H9 (cell line): ENCODE measurements around the gene LNPEP. TPM values are rescaled to one million over a fixed set of nuclear protein-coding genes. Genes with fewer than 3 reads are reported as not detected.

Experiments used
- DNase-seq: peaks from one replicate; pipeline ENCODE4 v3.0.0-alpha.2; 2017
- H2AFZ ChIP-seq: one replicate; pipeline ENCODE4 v1.6.1; 2013; ENCODE audit warnings: mild to moderate bottlenecking, low read length, control low read depth, moderate library complexity
- H2AK5ac ChIP-seq: 2 replicates; pipeline ENCODE4 v1.6.1; 2013; ENCODE audit warnings: low read length, control low read depth, mixed read lengths; ENCODE audit not compliant: insufficient read length
- H2BK120ac ChIP-seq: one replicate; pipeline ENCODE4 v1.6.1; 2013; ENCODE audit warnings: low read depth, mild to moderate bottlenecking, low read length, control low read depth, inconsistent platforms; ENCODE audit not compliant: poor library complexity, severe bottlenecking
- H2BK12ac ChIP-seq: 2 replicates; pipeline ENCODE4 v1.6.1; 2013; ENCODE audit warnings: low read length, control low read depth, mixed read lengths, low read depth; ENCODE audit not compliant: insufficient read length
- H2BK15ac ChIP-seq: 2 replicates; pipeline ENCODE4 v1.6.1; 2013; ENCODE audit warnings: low read depth, low read length, control low read depth
- H2BK20ac ChIP-seq: one replicate; pipeline ENCODE4 v1.6.1; 2013; ENCODE audit warnings: low read depth, mild to moderate bottlenecking, low read length, control low read depth, inconsistent platforms; ENCODE audit not compliant: poor library complexity, severe bottlenecking
- H2BK5ac ChIP-seq: 2 replicates; pipeline ENCODE4 v1.6.1; 2013; ENCODE audit warnings: low read length, control low read depth, mixed read lengths; ENCODE audit not compliant: insufficient read length
- H3K14ac ChIP-seq: 2 replicates; pipeline ENCODE4 v1.6.1; 2013; ENCODE audit warnings: low read length, control low read depth; ENCODE audit not compliant: insufficient read depth
- H3K18ac ChIP-seq: 2 replicates; pipeline ENCODE4 v1.6.1; 2013; ENCODE audit warnings: low read depth, mild to moderate bottlenecking, mixed read lengths, low read length, control low read depth; ENCODE audit not compliant: insufficient read length
- H3K23ac ChIP-seq: 2 replicates; pipeline ENCODE4 v1.6.1; 2013; ENCODE audit warnings: low read length, control low read depth, mixed read lengths, low read depth; ENCODE audit not compliant: insufficient read length
- H3K23me2 ChIP-seq: 2 replicates; pipeline ENCODE4 v1.6.1; 2013; ENCODE audit warnings: low read depth, mild to moderate bottlenecking, mixed read lengths, low read length, control low read depth; ENCODE audit not compliant: insufficient read length, poor library complexity, severe bottlenecking
- H3K27ac ChIP-seq: 2 replicates; pipeline ENCODE4 v1.5.1; 2013; ENCODE audit warnings: low read length, control low read depth, mixed read lengths, low read depth; ENCODE audit not compliant: insufficient read length
- H3K27me3 ChIP-seq: 2 replicates; pipeline ENCODE4 v1.6.1; 2013; ENCODE audit warnings: low read length, control low read depth, inconsistent platforms; ENCODE audit not compliant: insufficient read depth
- H3K4ac ChIP-seq: 2 replicates; pipeline ENCODE4 v1.6.1; 2013; ENCODE audit warnings: low read depth, mild to moderate bottlenecking, control low read depth, inconsistent platforms, low read length, moderate library complexity
- H3K4me1 ChIP-seq: 2 replicates; pipeline ENCODE4 v1.6.1; 2013; ENCODE audit warnings: low read length, control low read depth, inconsistent platforms; ENCODE audit not compliant: insufficient read depth
- H3K4me2 ChIP-seq: 2 replicates; pipeline ENCODE4 v1.6.1; 2013; ENCODE audit warnings: low read length, control low read depth, mixed read lengths; ENCODE audit not compliant: insufficient read length, insufficient read depth
- H3K56ac ChIP-seq: 2 replicates; pipeline ENCODE4 v1.6.1; 2013; ENCODE audit warnings: low read depth, mild to moderate bottlenecking, mixed read lengths, low read length, control low read depth; ENCODE audit not compliant: insufficient read length
- H3K79me1 ChIP-seq: 2 replicates; pipeline ENCODE4 v1.6.1; 2013; ENCODE audit warnings: low read depth, mild to moderate bottlenecking, moderate library complexity, low read length, control low read depth, inconsistent platforms; ENCODE audit not compliant: insufficient read depth, poor library complexity, severe bottlenecking
- H3K79me2 ChIP-seq: 2 replicates; pipeline ENCODE4 v1.6.1; 2013; ENCODE audit warnings: low read length, control low read depth, inconsistent platforms; ENCODE audit not compliant: insufficient read depth
- H3K9ac ChIP-seq: 2 replicates; pipeline ENCODE4 v1.6.1; 2013; ENCODE audit warnings: low read length, control low read depth, mixed read lengths; ENCODE audit not compliant: insufficient read length; ENCODE audit errors: extremely low read depth
- H3K9me3 ChIP-seq: one replicate; pipeline ENCODE4 v1.6.1; 2013; ENCODE audit warnings: low read depth, low read length, inconsistent platforms; ENCODE audit not compliant: control insufficient read depth
- H3T11ph ChIP-seq: one replicate; pipeline ENCODE4 v1.6.1; 2013; ENCODE audit warnings: mild to moderate bottlenecking, low read length, control low read depth, inconsistent platforms
- H4K20me1 ChIP-seq: one replicate; pipeline ENCODE4 v1.6.1; 2013; ENCODE audit not compliant: control insufficient read depth, insufficient read length, insufficient read depth
- H4K5ac ChIP-seq: 2 replicates; pipeline ENCODE4 v1.6.1; 2013; ENCODE audit warnings: low read depth, mild to moderate bottlenecking, mixed read lengths, low read length, control low read depth; ENCODE audit not compliant: insufficient read length
- H4K8ac ChIP-seq: replicated peaks from 2 replicates; pipeline ENCODE4 v1.6.1; 2013; ENCODE audit warnings: low read length, control low read depth, mixed read lengths, low read depth; ENCODE audit not compliant: insufficient read length
- H4K91ac ChIP-seq: 2 replicates; pipeline ENCODE4 v1.6.1; 2013; ENCODE audit warnings: low read depth, mild to moderate bottlenecking, moderate library complexity, mixed read lengths, low read length, control low read depth; ENCODE audit not compliant: insufficient read length
- H3K27ac Mint-ChIP-seq, 3 experiments: 2 replicates in 2 of 3; 3 replicates in 1 of 3; pipeline ENCODE4 v1.8.0; 2020 to 2021; ENCODE audit warnings: mixed read lengths in 3 of 3, mild to moderate bottlenecking in 1 of 3, moderate library complexity in 1 of 3
- H3K27me3 Mint-ChIP-seq: 2 replicates; pipeline ENCODE4 v1.8.0; 2021; ENCODE audit warnings: low read depth, mild to moderate bottlenecking, moderate library complexity, mixed read lengths
- H3K36me3 Mint-ChIP-seq, 3 experiments: 2 replicates in 2 of 3; 3 replicates in 1 of 3; pipeline ENCODE4 v1.8.0; 2020 to 2021; ENCODE audit warnings: low read depth in 3 of 3, mixed read lengths in 3 of 3; ENCODE audit not compliant: insufficient read depth in 1 of 3
- H3K4me1 Mint-ChIP-seq, 2 experiments: 2 replicates each; pipeline ENCODE4 v1.8.0; 2020; ENCODE audit warnings: mixed read lengths in 2 of 2
- H3K4me3 Mint-ChIP-seq, 2 experiments: 2 replicates in 1 of 2; 3 replicates in 1 of 2; pipeline ENCODE4 v1.8.0; 2020 to 2021; ENCODE audit warnings: mild to moderate bottlenecking in 2 of 2, mixed read lengths in 2 of 2, moderate library complexity in 1 of 2
- H3K9me3 Mint-ChIP-seq, 2 experiments: 2 replicates in 1 of 2; 3 replicates in 1 of 2; pipeline ENCODE4 v1.8.0; 2020; ENCODE audit warnings: mild to moderate bottlenecking in 2 of 2, mixed read lengths in 2 of 2, moderate library complexity in 1 of 2
- WGBS: extraction: QIAGEN DNeasy Blood & Tissue Kit; methylation state at CpG from one replicate; pipeline ENCODE4 v1.1.7; 2013; ENCODE audit warnings: missing lambda C conversion rate, low lambda C conversion rate, mixed read lengths; ENCODE audit not compliant: insufficient read length; ENCODE audit errors: extremely low coverage; 5-methylcytosine and 5-hydroxymethylcytosine counted together
- total RNA-seq: library from RNA; stranded (reverse); gene quantifications from 2 replicates; pipeline ENCODE4 v1.2.1, GENCODE V29; 2021
- TF ChIP-seq, protein P1 (sequence below): fragments of 200-600 bp; sonication (generic); conservative IDR thresholded peaks from 3 replicates; pipeline ENCODE4 v1.8.0; 2021; ENCODE audit warnings: antibody characterized with exemption, mild to moderate bottlenecking

Gene LNPEP
- total RNA-seq, 1 experiment from 2014 or later: 4.1 TPM

DNA sequence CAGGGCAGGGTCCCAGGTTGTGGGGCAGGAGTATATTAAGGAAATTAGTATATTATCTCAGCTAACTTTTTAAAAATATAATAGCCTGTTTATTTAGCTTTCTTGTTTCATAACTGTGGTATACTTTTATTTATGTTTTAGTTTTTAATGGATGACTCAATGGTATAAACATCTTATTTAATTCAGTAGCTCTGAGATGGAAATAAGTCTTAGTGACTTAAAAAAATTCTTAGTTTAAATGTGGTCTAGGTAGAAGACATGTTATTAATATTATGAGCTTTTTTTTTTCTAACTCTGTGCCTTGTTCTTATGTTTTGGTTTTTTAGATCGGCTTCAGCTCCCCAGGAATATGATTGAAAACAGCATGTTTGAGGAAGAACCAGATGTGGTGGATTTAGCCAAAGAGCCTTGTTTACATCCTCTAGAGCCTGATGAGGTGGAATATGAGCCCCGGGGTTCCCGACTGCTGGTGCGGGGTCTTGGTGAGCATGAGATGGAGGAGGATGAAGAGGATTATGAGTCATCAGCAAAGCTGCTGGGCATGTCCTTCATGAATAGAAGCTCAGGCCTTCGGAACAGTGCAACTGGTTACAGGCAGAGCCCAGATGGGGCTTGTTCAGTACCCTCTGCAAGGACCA is 43.1 kb downstream of the LNPEP start:
- Histone ChIP-seq H2BK20ac (no peak overlapping the region), H3K23me2 (no peaks in the 10 kb centered on the region), H4K91ac (no peak overlapping the region), H4K20me1 (no peaks in the 10 kb centered on the region), H3K4ac (no peak overlapping the region), H2AK5ac (no peak overlapping the region), H3K79me2 (no peaks in the 10 kb centered on the region), H4K8ac (no peak overlapping the region), H3K9ac (no peak overlapping the region), H3K27me3 (no peaks in the 10 kb centered on the region), H3T11ph (no peak overlapping the region), H2AFZ (no peak overlapping the region), H3K56ac (no peak overlapping the region), H2BK15ac (no peak overlapping the region), H3K14ac (no peak overlapping the region), H2BK12ac (no peak overlapping the region), H3K23ac (no peak overlapping the region), H4K5ac (no peak overlapping the region), H2BK5ac (no peak overlapping the region), H2BK120ac (no peak overlapping the region), H3K27ac (no peak overlapping the region), H3K18ac (no peak overlapping the region), H3K4me2 (no peak overlapping the region), H3K4me1 (peaks cover 3% of the 10 kb centered on the region; the same call in 1 of the 2 replicates), H3K9me3 (no peaks in the 10 kb centered on the region), H3K79me1 (no peaks in the 10 kb centered on the region)
- Mint-ChIP-seq H3K27ac (no peak overlapping the region), H3K36me3 (peaks cover 0 to 4% (median 0%) of the 10 kb centered on the region in 3 experiments; a peak in 1 of 7 replicates), H3K4me1 (peaks cover 8 to 9% of the 10 kb centered on the region in 2 experiments), H3K27me3 (no peaks in the 10 kb centered on the region), H3K4me3 (no peak overlapping the region), H3K9me3 (no peaks in the 10 kb centered on the region)
- TF ChIP-seq, protein P1, sequence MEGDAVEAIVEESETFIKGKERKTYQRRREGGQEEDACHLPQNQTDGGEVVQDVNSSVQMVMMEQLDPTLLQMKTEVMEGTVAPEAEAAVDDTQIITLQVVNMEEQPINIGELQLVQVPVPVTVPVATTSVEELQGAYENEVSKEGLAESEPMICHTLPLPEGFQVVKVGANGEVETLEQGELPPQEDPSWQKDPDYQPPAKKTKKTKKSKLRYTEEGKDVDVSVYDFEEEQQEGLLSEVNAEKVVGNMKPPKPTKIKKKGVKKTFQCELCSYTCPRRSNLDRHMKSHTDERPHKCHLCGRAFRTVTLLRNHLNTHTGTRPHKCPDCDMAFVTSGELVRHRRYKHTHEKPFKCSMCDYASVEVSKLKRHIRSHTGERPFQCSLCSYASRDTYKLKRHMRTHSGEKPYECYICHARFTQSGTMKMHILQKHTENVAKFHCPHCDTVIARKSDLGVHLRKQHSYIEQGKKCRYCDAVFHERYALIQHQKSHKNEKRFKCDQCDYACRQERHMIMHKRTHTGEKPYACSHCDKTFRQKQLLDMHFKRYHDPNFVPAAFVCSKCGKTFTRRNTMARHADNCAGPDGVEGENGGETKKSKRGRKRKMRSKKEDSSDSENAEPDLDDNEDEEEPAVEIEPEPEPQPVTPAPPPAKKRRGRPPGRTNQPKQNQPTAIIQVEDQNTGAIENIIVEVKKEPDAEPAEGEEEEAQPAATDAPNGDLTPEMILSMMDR: no peak
- WGBS: no CpG with 5 or more reads among the region's 5 CpGs
- no peak for DNase-seq
